Mesothelial cell of epicardium (in vitro differentiated cells): ENCODE measurements around the gene ASL. TPM values are rescaled to one million over a fixed set of nuclear protein-coding genes. Genes with fewer than 3 reads are reported as not detected.

Experiments used
- DNase-seq, 2 experiments: peaks; one replicate each; pipeline ENCODE4 v3.0.0; 2021; ENCODE audit warnings: low spot score in 2 of 2; ENCODE audit not compliant: unreplicated experiment in 2 of 2
- H3K27ac Mint-ChIP-seq: 2 replicates; pipeline ENCODE4 v1.8.0; 2021; ENCODE audit warnings: mixed read lengths
- H3K27me3 Mint-ChIP-seq: 2 replicates; pipeline ENCODE4 v1.8.0; 2021; ENCODE audit warnings: low read depth, mixed read lengths
- H3K36me3 Mint-ChIP-seq: 2 replicates; pipeline ENCODE4 v1.8.0; 2021; ENCODE audit warnings: mixed read lengths
- H3K4me1 Mint-ChIP-seq: 2 replicates; pipeline ENCODE4 v1.8.0; 2021; ENCODE audit warnings: mixed read lengths
- H3K4me3 Mint-ChIP-seq: 2 replicates; pipeline ENCODE4 v1.8.0; 2021; ENCODE audit warnings: mild to moderate bottlenecking, moderate library complexity, mixed read lengths
- H3K9me3 Mint-ChIP-seq: 2 replicates; pipeline ENCODE4 v1.8.0; 2021; ENCODE audit warnings: mixed read lengths
- CTCF ChIP-seq: fragments of 200-600 bp; sonication (generic); IDR thresholded peaks from one replicate; pipeline ENCODE4 v1.5.0; 2021; ENCODE audit warnings: antibody characterized with exemption; ENCODE audit not compliant: unreplicated experiment
- total RNA-seq: library from RNA; stranded (reverse); gene quantifications from 3 replicates; pipeline ENCODE4 v1.2.1, GENCODE V29; 2021

ASL gene
- total RNA-seq, 1 donor from 2014 or later, result 11.3 TPM

GRCh38 chr7:66050990-66051448 is 24.6 kb upstream of the ASL start:
- Mint-ChIP-seq H3K4me1 (peaks cover 5% of the 10 kb centered on the region), H3K27ac (peak overlapping the region; percentile 34), H3K36me3 (no peaks in the 10 kb centered on the region), H3K4me3 (no peak overlapping the region), H3K27me3 (no peaks in the 10 kb centered on the region), H3K9me3 (no peaks in the 10 kb centered on the region)
- TF ChIP-seq CTCF, result no peak
- no peak for DNase-seq

DNA sequence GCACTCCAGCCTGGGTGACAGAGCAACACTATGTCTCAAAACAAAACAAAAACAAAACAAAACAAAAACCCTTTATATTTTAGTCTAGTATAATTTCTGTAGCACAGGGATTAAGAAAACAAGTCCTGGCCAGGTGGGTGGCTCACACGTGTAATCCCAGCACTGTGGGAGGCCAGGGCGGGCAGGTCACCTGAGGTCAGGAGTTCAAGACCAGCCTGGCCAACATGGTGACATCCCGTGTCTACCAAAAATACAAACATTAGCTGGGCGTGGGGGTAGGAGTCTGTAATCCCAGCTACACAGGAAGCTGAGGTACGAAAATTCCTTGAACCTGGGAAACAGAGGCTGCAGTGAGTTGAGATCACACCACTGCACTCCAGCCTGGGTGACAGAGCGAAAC is 23.2 kb upstream of the ASL start:
- Mint-ChIP-seq H3K27ac (no peak overlapping the region), H3K36me3 (no peaks in the 10 kb centered on the region), H3K4me1 (peaks cover 5% of the 10 kb centered on the region), H3K9me3 (no peaks in the 10 kb centered on the region), H3K4me3 (no peak overlapping the region), H3K27me3 (no peaks in the 10 kb centered on the region)
- DNase-seq, result no peak
- TF ChIP-seq CTCF, result no peak

GRCh38 chr7:66054063-66054462 is 21.6 kb upstream of the ASL start:
- H3K27me3 Mint-ChIP-seq, result no peaks in the 10 kb centered on the region
- DNase-seq, result no peak
- H3K36me3 Mint-ChIP-seq, result no peaks in the 10 kb centered on the region
- TF ChIP-seq CTCF, result no peak
- H3K9me3 Mint-ChIP-seq, result no peaks in the 10 kb centered on the region
- H3K4me1 Mint-ChIP-seq, result peaks cover 5% of the 10 kb centered on the region
- no peak overlapping the region for H3K27ac Mint-ChIP-seq
- no peak overlapping the region for H3K4me3 Mint-ChIP-seq

DNA sequence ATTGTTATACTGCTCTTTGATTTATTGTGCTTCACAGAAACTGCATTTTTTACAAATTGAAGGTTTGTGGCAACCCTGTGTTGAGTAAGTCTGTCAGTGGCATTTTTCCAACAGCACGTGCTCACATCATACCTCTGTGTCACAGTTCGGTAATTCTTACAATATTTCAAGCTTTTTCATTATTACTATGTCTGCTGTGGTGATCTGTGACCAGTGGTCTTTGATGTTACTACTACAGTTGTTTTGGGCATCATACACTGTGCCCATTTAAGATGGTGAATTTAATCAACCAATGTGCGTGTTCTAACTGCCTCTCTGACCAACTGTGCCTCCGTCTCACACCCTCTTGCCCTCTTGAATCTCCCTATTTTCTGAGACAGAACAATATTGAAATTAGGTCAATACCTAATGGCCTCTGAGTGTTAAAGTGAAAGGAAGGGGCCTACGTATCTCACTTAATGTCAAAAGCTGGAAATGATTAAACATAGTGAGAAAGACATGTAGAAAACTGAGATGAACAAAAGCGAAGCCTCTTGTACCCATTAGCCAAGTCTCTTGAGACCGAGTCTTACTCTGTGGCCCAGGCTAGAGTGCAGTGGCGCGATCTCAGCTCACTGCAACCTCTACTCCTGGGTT is 20.2 kb upstream of the ASL start:
- peaks cover 5% of the 10 kb centered on the region for H3K4me1 Mint-ChIP-seq
- no peak overlapping the region for H3K27ac Mint-ChIP-seq
- H3K9me3 Mint-ChIP-seq, result no peaks in the 10 kb centered on the region
- DNase-seq, result no peak
- no peak for TF ChIP-seq CTCF
- no peak overlapping the region for H3K4me3 Mint-ChIP-seq
- H3K36me3 Mint-ChIP-seq, result no peaks in the 10 kb centered on the region
- H3K27me3 Mint-ChIP-seq, result no peaks in the 10 kb centered on the region

GRCh38 chr7:66060796-66061195 is 14.8 kb upstream of the ASL start:
- no peak for DNase-seq
- Mint-ChIP-seq H3K27ac (no peak overlapping the region), H3K4me1 (no peaks in the 10 kb centered on the region), H3K9me3 (peaks cover 6% of the 10 kb centered on the region), H3K36me3 (no peaks in the 10 kb centered on the region), H3K27me3 (no peaks in the 10 kb centered on the region), H3K4me3 (no peak overlapping the region)
- no peak for TF ChIP-seq CTCF

GRCh38 chr7:66069732-66070131 is 5.9 kb upstream of the ASL start:
- no peak for TF ChIP-seq CTCF
- H3K27ac Mint-ChIP-seq, result no peak overlapping the region
- H3K4me1 Mint-ChIP-seq, result no peaks in the 10 kb centered on the region
- no peaks in the 10 kb centered on the region for H3K27me3 Mint-ChIP-seq
- peaks cover 8% of the 10 kb centered on the region for H3K9me3 Mint-ChIP-seq
- DNase-seq, result no peak
- H3K36me3 Mint-ChIP-seq, result no peaks in the 10 kb centered on the region
- H3K4me3 Mint-ChIP-seq, result no peak overlapping the region
